RPMI8226 (cell line): ENCODE data around the gene IPO4.

Experiments used
- DNase-seq: peaks from one replicate; pipeline ENCODE4 v3.0.0-alpha.2; 2015

The IPO4 gene

DNA sequence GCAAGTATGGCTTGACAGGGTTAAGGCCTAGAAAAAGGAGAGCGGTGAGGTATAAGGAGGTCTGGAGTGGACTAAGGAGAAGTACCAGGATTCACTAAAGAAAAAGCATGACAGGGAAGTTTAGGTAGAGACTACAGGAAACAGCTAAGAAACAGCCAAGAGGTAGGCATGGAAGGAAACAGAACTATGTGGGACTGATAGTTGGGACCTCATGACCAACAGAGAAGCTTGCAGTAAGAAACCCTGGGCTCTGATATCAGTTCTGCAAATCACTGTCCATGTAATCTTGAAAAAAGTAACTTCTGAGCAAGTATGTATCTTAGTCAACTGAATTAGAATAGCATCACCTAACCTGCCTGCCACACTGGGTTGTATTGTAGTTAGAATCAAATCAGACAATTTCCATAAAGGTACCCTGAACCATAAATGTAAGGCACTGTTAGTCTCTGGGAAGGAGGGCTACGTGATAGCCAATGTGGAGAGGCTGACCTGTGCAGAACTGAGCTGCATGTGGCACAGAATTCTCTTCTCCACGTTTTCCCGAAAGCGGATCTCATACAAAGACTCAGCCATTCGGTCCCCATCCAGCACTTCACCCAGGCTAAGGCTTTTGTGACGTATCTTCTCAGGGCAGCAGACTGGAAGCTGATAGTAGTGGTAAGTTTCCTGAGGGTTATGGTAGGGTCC is 5.7 kb upstream of the IPO4 start:
- no peak for DNase-seq

DNA sequence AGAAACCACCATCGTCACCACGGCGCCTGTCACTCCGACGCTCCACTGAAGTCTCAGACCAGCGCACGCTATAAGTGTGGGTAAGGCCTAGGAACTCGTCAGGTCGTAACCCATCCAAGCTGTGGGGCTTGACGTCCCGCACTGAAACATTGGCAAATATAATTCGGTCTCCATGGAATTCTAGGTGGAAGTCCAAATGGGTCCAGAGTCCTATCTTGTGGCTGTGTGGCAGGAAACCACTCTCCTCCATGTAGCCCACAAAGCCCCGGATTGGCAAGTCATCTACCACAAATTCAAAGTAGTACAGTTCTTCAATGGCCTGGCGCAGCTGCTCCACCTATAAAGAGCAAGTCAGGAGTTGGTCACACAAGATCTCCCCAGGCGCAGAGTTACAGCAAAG is 4.3 kb upstream of the IPO4 start:
- DNase-seq = no peak

DNA sequence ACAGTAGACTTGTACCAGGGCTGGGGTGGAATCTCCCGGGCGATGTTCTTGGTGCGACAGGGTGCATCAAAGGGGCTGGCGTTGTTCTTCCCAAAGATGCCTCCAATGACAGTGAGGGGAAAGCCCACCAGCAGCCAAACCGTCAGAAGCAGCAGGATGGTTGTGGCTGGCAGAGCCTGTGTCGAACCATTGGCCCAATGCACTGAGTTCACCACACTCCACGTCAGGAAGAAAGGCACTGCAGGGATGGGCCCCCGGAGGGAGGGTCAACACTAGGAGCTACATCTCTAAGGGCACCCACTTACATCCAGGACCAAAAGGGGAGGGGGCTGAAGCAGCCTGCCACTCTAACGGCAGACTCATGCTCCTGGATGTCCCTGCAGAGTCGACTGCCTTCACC is 1.8 kb upstream of the IPO4 start:
- no peak for DNase-seq

DNA sequence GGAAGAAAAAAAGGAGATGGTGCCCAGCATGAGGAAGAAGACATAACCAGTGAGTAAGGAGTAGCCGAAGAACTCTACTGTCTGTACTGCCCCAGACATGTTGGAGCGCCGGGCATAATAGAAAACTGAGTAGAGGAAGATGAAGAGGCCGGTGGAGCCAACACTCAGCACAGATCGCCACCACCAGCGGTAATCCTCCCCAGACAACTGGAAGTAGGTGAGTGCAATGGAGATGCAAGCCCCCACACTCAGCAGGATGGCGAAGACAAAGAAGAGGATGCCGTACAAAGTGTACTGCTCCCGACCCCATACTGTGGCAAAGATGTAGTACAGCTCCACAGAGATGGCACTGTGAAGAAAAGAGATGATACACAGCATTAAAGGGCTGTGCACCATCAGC is 844 bp upstream of the IPO4 start:
- DNase-seq = no peak

DNA sequence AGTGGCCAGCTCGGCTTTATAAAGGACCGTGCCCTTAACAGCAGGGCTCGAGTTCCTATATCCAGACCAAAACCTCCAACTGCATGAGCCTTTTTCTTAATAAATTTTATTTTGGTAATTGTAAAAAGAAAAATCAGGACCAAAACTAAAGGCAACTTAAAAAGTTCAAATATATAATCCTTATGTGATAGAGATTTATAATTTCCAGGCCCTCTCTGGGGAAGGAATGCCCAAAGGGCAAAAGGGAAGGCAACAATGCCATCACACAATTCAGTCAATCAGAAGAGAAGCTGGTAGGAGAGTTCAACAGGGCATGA is 401 bp upstream of the IPO4 start:
- DNase-seq = no peak

DNA sequence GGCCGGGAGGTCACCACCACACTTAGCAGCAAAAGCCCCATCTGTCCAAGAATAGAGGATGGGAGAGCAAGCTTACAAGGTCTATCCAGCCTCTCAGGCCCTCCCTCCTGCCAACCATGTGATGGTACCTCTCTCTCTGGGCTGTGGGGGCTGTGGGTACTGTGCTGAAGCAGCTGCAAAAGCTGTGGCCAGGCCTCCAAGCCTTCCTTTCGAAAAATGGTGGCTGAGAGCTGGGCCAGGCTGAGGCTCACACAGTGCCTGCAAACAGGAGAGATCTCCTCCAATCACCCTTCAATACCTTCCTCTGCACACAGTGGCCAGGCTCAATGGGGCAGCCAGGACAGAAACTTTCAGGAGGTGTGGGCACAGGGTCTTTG is 1.1 kb downstream of the IPO4 start:
- DNase-seq = no peak

DNA sequence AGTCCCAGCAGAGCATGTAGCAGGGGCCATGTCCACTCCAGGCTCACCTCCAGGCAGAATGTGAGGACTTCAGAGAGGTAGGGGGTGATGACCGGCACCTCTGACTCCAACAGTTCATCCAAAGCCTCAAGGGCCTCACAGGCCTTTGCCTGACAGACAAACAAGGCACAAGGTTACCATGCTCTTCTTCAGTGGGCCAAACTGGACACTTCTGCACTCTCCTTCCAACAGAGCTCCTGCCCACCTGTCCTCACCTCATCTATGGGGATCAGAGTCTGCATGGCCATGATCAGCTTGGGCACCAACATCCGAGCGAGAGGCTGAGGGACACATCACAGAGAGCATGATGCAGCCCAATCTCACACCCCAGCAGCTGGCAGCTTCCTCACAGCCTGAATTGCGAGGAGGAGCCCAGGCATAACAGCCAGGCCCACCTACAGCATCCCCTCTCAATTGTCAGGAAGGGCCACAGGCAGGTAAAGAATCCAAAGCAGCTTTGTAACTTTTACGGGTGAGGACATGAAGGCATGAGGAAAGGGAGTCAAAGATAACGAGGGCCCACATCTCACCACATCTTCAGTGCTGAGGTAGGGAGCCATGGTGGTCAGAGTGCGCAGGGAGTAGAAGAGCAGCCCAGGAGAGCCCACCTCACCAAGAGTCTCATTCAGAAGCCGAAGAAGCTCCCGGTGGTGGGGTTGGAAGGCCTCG is 1.6 kb downstream of the IPO4 start:
- DNase-seq = no peak

DNA sequence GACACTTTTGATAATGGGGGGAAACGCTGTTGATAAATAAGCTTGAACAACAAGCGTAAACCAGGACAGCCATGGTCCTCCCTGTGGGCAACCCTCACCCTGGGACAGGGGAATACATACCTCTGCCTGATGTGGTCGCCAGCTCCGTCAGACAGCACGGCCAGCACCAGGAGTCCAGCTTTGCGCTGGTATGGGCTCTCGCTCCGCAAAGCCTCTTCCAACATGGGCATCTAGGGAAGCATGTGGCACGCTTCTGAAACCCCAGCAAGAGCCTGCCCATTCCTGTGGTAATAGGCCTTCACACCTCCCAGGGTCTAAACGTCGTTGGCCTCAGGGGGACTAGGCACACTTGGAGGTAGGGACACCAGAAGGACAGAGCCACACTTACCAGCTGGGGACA is 2.9 kb downstream of the IPO4 start:
- no peak for DNase-seq

DNA sequence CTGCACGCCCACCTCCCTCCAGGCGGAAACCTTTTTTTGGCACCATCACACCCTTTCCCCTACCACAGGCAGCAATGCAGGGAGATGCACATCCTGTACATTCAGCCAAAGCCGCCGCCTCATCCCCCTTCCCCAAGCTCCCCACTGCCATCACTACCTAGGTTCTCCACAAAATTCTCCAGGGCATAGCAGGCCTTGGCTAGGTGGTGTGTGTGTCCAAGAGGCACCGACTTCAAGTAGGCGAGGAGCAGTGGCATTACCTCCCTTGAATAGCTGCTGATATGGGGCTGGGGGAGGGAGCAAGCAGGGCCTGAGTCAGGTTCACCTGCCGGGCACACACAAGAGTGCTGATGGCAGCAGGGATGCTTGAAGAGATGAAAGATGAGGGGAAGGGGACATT is 3.6 kb downstream of the IPO4 start:
- DNase-seq = no peak

DNA sequence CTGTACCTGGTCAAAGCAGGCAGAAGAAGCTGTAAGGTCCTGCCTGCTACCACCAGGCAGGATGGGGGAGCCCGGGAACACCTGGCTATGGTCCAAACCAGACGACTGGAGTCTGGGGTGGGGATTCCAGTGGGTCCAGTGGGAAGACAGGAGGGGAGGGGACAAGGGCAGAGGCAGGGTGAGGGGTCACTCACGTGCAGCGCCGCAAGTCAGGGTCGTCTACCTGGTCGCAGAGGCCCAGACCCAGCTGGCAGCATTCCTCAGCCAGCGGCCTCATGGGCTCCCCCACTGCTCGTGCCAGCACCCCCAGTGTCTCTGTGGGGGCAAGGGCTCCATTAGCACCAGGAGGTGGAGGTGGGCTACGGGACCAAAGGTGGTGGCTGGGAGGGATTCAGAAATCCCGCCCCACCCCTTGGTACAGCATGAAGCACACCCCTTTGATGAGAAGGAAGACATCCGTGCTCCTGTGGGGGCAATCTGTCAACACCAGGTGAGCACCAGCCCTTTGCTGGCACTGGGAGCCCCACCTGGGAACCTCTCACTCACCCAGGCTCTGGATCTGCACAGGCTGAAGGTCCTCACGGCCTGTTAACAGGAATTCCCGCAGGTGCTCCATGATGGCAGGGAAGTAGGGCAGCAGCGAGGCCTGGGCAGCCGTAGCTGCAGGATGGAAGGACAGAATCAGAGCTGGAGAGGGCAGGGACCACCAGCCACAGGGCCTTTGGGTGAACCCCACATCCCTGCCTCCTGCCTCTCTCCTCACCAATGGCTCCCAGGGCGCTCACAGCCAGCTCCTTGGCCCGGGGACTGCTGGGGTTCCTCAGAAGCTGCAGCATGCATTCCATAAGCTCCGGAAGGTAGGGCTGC is 4.3 kb downstream of the IPO4 start:
- DNase-seq = no peak

DNA sequence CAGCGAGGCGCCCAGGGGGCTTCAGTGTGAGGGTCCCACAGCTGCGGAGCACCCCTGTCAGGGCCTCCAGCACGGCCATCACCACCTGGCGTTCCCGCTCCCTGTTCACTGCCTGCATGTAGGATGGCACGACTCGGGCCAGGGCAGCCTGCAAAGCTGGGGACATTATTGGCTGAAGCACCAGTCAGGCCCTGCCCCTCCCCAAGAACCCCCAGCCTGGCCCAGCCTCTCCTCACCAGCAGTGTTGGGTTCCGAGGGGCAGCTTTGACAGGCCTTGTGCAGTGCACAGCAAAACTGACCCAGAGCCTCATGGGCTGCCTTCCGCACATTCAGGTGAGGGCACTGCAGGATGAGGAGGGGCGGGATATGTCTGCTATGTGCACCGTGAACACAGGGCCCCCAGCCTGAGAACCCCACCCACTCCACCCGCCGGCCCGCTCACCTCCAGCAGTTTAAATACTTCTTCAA is 5.6 kb downstream of the IPO4 start:
- DNase-seq = no peak

DNA sequence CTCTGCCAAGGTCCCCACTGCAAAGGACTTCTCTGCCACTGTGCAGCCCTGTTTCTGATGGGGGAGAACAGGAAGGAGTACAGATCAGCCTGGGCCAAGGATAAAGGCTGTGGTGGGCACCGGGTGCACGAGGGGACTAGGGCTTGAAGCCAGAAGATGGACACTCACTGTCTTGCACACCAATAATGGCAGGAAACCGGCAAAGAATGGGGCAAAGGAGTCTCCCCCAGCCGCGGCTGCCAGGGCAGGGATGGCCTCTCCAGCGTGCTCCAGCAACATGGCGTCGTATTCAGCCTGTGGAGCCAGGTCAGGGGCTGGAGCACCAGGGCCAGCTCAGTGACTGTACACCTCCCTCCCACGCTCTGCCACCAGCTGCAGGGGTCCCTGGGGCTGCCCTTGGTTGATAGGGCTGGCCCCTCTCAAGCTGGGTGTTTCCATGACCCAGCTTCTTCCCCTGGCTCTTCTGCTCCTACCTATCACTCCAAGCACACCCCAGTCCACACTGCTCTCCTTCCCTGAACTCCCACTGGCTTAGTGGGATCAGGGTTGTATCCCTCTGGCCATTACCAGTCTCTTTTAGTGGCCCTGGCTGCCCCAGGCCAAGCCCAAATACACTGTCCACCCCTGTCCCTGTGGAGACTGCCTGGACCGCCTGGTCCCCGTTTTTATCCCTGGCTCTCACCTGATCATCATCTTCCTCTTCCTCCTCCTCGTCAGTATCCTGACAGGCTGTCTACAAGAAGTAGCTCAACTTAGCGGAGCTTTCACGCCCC is 6.3 kb downstream of the IPO4 start:
- no peak for DNase-seq

DNA sequence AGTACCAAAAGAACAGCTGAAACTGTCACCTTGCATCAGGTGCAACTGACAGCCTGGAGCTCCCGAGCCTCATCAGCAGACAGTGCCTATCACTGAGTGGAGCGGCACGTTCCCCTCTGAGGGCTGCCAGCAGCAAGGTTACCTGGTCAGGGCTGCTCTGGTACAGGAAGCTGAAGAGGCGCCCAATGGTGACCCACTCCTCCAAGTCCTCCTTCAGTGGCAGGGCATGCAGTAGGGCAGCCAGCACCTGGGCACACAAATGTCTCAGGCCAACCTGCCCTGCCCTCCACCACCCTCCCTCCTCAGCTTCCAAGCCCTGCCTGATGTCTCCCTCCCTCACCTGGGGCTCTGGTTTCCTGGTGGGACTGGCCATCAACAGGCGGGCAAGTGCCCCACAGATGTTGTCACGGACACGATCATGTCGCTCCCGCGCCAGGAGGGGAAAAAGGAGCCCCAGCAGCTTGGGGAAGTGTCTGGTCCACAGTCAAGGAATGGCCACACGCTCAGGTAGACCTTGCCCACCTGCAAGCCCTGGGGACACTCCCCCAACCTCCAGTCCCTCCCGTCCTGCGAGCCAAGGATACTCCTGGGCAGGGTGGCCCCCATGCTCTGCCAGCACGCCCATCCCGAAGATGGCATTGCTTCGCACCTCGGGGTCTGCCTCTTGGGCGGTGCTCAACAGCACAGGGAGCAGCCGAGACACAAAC is 7.1 kb downstream of the IPO4 start:
- DNase-seq = no peak

DNA sequence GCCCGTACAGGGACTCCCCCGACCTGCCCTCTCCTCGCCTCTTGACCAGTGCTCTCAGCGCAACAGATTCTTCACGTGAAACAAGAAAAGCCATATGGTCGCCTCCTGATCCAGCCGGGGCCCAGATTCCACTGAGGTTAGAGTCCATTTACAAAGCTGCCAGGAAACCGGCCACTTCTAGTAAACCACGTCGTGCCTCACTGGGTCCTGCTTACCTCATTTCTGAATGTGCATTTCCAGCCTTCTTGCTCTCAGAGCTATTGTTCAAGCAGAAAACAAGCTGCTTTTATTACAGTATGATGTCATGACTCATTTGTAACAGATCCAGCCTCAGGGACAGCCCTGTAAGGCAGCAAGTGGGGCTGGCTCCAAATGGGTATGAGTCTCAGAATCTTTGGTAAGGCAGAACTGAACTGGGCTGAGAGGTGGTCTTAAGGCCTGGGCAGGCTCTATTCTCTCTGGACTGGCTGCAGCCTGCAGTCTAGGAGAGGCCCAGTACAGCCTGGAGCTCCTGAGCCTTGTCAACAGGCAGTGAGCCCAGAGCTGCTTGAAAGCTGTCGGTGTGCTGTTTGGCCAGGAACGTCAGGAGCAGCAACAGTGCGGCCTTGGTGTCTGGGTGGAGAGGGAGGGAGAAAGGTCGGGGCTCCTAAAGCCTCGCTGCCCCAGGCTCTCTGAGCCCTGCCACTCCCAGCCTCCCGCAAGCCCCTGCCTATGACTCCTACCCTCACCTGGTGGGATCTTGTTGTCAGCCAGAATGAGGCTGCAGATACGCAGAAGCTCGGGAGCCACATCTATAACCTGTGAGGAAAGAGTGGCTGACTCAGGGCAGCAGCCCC is 8.4 kb downstream of the IPO4 start:
- no peak for DNase-seq

DNA sequence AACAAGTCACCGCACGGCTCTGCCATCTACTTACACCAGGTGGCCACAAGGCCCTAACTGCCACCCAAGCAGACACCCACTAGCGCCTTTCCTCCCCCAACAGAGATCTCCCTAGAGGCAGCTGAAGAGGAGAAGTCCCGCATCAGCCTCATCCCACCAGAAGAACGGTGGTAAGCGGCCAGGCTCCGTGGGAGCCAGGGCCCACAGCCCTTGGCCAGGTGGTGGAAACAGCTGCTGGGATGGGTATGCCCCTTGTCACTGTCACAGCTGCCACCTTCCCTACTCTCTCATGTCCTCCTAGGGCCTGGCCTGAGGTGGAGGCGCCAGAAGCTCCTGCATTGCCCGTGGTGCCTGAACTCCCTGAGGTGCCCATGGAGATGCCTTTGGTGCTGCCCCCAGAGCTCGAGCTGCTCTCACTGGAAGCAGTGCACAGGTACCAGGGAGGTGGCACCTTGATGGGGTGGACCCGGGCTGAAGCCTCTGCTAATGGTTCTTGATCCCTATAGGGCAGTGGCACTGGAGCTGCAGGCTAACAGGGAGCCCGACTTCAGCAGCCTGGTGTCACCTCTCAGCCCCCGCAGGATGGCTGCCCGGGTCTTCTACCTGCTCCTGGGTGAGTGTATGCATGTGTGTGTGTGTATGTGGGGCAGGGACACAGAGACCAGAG is 9.2 kb downstream of the IPO4 start:
- DNase-seq = no peak

DNA sequence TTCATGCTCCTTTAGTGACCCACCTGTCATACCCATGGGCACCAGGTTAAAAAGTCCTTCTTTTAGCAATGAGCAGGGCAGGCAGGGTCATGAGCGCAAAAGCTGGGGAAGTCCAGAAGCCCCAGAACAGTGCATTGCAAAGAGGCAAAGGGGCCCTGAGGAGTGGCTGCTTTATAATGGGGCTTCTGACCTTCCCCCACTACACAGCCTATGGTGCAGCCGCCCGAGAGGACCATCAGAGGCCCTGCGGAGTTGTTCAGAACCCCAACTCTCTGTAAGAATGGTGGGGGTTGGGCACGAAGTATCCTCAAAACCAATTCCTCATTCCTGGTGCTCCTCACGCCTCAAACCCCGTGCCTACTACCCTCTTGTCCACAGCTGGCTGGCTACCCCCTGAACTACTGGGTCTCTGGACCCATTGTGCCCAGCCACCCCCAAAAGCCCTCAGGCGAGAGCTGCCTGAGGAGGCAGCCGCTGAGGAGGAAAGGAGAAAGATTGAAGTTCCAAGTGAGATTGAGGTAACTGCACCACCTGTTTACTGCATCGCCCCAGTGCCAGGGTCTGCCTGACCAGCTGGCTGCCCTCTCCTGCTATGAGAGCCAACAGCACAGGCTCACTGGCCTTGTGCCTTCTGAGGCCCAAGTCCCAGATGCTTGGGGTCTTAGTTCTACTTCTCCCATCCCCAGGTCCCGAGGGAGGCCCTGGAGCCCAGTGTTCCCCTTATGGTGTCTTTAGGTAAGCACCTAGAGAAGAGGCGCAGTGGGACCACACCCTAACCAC is 10.0 kb downstream of the IPO4 start:
- no peak for DNase-seq

DNA sequence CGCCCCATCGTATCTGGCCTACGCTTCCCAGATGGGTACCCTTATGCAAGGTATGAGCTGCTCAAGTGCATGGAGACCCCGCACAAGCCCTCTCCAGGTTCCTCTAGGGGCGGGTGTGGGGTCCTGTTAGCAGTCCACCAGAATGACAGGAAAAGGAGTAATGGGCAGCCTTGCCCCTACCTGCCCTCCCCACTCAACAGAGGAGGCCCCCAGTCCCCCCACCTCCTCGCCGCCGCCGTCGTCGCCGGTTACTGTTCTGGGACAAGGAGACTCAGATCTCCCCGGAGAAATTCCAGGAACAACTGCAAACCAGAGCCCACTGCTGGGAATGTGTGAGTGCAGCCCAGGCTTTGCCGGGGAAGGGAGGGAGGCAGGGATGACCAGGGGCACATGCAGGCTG is 10.7 kb downstream of the IPO4 start:
- DNase-seq = no peak

DNA sequence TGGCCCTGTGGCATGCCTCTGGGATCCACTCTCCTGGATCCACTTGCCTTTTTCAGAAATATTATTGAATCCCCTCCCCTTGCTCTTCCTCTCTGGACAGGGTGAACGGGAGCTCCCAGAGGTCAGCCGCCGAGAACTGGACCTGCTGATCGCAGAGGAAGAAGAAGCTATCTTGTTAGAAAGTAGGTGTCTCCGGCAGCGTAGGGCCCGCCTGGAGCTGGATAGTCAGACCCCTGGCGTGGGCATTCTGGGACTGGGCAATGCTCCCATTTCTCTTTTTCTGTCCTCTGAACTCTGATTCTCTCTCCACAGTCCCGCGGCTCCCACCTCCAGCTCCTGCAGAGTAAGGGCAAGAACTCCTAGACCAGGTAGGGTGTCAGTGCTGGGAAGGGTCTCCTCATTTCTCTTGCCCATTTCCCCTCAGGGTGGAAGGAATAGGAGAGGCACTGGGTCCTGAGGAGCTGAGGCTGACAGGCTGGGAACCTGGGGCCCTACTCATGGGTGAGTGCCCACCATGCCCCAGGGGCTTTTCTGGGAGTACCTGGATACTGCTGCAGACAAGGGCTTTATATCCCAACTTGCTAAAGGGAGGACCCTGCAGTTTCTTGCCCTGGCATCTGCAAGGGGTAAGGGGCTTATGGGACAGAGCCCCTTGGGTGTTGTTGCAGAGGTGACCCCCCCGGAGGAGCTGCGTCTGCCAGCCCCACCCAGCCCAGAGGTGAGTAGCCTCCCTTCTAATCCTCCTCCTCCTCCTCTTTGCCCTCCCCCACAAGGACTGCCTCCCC is 11.4 kb downstream of the IPO4 start:
- no peak for DNase-seq

DNA sequence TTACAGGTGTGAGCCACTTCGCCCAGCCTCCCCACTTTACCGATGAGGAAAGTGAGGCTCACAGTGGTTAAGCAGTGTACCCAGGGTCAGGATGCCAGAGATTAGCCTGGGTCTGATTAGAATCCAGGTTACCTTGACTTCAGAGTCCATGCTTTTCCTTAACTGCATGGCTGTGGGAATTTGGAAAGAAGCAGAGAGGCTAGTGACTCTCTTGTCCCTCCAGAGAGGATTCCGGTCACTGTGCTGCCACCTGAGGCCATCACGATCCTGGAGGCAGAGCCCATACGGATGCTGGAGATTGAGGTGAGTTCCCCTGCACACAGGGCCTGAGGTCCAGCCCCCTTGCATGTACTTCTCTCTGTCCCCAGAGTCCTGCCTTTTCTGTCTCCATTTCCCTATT is 12.0 kb downstream of the IPO4 start:
- DNase-seq = no peak
